Measurements from ENCODE around the gene NPAS2. TPM values are rescaled to one million over a fixed set of nuclear protein-coding genes. Genes with fewer than 3 reads are reported as not detected.

NPAS2 gene
- total RNA-seq, 4 donors from 2014 or later = 63.0 to 134 (median 115) TPM

- TF ChIP-seq POLR2AphosphoS5 (IDR thresholded peaks at IDR 0.05) = peak in 1 of 3 donors; percentile 7
- no peak for TF ChIP-seq POLR2A (IDR thresholded peaks at IDR 0.05)
- WGBS, 2 donors (ENCODE audit: low coverage in 1 of 2) = 68 to 89% methylated on average over 3 to 16 of the region's 16 CpGs
- no peaks in the 10 kb centered on the region for H3K9me3 ChIP-seq
- H3K27ac ChIP-seq = peak overlapping the region in 1 of 4 donors; percentile 8
- intact Hi-C loops (cut with DNase I; ENCODE audit: low total_unique reads) (no loop called here), in situ Hi-C loops (cut with MboI; ENCODE audit: low pct_ligation_motif_present in 1 of 4, low pct_unique_long_range_greater_than_20kb in 1 of 4, low sequenced_read_pairs in 3 of 4) (no loop called here)
- DNase-seq = no peak
- H3K4me3 ChIP-seq = no peak overlapping the region
- no peaks in the 10 kb centered on the region for H3K36me3 ChIP-seq
- no peaks in the 10 kb centered on the region for H3K27me3 ChIP-seq
- peaks cover 0 to 4% (median 2%) of the 10 kb centered on the region in 4 donors for H3K4me1 ChIP-seq
Measured at GRCh38 chr2:100957996-100958653, 138.2 kb downstream of the NPAS2 start.

DNA sequence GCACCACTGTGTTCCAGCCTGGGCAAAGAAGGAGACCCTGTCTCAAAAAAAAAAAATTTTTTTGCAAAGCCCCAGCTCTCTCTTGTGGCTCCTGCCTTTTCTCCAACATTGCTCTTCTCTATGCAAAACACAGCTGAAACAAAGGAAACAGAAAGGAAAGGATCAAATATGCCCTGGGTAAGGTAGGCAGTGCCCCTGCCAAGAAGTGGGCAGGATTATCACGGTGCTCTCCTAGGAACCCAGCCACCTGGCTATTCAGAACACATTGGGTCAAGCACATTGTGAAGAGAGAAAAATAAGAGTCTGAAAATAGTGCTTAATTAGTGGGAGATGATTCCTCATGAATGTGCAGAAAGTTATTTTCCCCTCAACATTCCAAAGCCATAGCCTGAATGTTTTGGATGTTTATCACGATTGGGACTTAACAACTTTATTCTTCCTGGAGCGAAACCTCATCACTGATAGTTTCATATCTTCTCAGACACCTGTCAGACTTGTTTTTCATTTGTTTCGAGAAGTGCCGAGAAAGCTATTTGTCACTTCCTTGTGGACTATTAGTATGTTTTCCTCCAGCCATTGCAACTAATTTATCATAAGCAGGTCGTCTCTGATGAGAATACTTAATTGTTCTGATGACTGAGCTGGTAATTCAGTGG, 139.4 kb downstream of the NPAS2 start:
- H3K27me3 ChIP-seq = no peaks in the 10 kb centered on the region
- in situ Hi-C loops (cut with MboI; ENCODE audit: low pct_ligation_motif_present in 1 of 4, low pct_unique_long_range_greater_than_20kb in 1 of 4, low sequenced_read_pairs in 3 of 4) = no loop called here
- peaks cover 0 to 4% (median 2%) of the 10 kb centered on the region in 4 donors for H3K4me1 ChIP-seq
- H3K36me3 ChIP-seq = no peaks in the 10 kb centered on the region
- intact Hi-C loops (cut with DNase I; ENCODE audit: low total_unique reads) = no loop called here
- TF ChIP-seq EP300 (IDR thresholded peaks at IDR 0.05; ENCODE audit: low read depth) = no peak
- TF ChIP-seq CTCF (IDR thresholded peaks at IDR 0.05) = no peak
- TF ChIP-seq POLR2AphosphoS5 (IDR thresholded peaks at IDR 0.05) = no peak
- no peak for TF ChIP-seq POLR2A (IDR thresholded peaks at IDR 0.05)
- WGBS, 2 donors (ENCODE audit: low coverage in 1 of 2) = 53 to 65% methylated on average over 5 to 6 of the region's 6 CpGs
- no peaks in the 10 kb centered on the region for H3K9me3 ChIP-seq
- no peak for DNase-seq
- no peak overlapping the region for H3K27ac ChIP-seq
- H3K4me3 ChIP-seq = no peak overlapping the region

DNA sequence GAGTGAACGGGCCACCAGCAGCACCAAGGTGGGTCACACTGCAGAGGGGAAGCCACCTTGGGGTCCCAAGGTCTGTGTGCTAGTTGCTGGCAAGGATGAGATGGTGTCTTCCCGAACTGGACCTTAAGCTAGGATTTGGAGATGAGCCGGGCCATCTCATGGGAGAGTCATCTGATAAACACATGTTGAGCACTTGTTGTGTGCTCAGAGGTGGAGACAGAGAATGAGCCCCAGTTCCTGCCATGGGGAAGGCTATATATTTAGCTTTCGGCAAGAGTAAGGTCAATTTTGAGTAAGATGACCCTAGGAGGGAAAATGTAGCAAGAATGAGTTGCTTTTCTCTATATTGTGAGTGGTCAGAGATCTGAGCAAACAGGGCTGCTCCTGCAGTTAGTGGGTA, 140.7 kb downstream of the NPAS2 start:
- 83 to 88% methylated on average over 3 to 4 of the region's 4 CpGs for WGBS, 2 donors (ENCODE audit: low coverage in 1 of 2)
- Histone ChIP-seq H3K4me1 (peaks cover 0 to 4% (median 2%) of the 10 kb centered on the region in 4 donors), H3K9me3 (no peaks in the 10 kb centered on the region), H3K4me3 (no peak overlapping the region), H3K27ac (no peak overlapping the region), H3K27me3 (no peaks in the 10 kb centered on the region), H3K36me3 (no peaks in the 10 kb centered on the region)
- DNase-seq = no peak
- intact Hi-C loops (cut with DNase I; ENCODE audit: low total_unique reads) (no loop called here), in situ Hi-C loops (cut with MboI; ENCODE audit: low pct_ligation_motif_present in 1 of 4, low pct_unique_long_range_greater_than_20kb in 1 of 4, low sequenced_read_pairs in 3 of 4) (no loop called here)
- no peak for TF ChIP-seq POLR2A (IDR thresholded peaks at IDR 0.05)
- TF ChIP-seq CTCF (IDR thresholded peaks at IDR 0.05) = no peak
- TF ChIP-seq EP300 (IDR thresholded peaks at IDR 0.05; ENCODE audit: low read depth) = no peak
- no peak for TF ChIP-seq POLR2AphosphoS5 (IDR thresholded peaks at IDR 0.05)

- intact Hi-C loops (cut with DNase I; ENCODE audit: low total_unique reads) = no loop called here
- Histone ChIP-seq H3K9me3 (no peaks in the 10 kb centered on the region), H3K36me3 (no peaks in the 10 kb centered on the region), H3K4me3 (no peak overlapping the region), H3K27me3 (no peaks in the 10 kb centered on the region), H3K4me1 (peaks cover 0 to 4% (median 2%) of the 10 kb centered on the region in 4 donors), H3K27ac (no peak overlapping the region)
- in situ Hi-C loops (cut with MboI; ENCODE audit: low pct_ligation_motif_present in 1 of 4, low pct_unique_long_range_greater_than_20kb in 1 of 4, low sequenced_read_pairs in 3 of 4) = no loop called here
- TF ChIP-seq CTCF (IDR thresholded peaks at IDR 0.05) = no peak
- TF ChIP-seq EP300 (IDR thresholded peaks at IDR 0.05; ENCODE audit: low read depth) = no peak
- 90 to 96% methylated on average over 5 to 12 of the region's 12 CpGs for WGBS, 2 donors (ENCODE audit: low coverage in 1 of 2)
- DNase-seq = no peak
Measured at GRCh38 chr2:100962366-100963025, 142.6 kb downstream of the NPAS2 start.

All from transverse colon (tissue), 4 donors.